ENCODE data around the gene TUFT1. TPM values are rescaled to one million over a fixed set of nuclear protein-coding genes. Genes with fewer than 3 reads are reported as not detected.

TUFT1 gene
- total and polyA plus RNA-seq, 9 of the 15 experiments (the other 6 are each of a cell fraction or from before 2014, with no cell fraction given), result 0.54 to 2.0 (median 1.7) TPM

DNA sequence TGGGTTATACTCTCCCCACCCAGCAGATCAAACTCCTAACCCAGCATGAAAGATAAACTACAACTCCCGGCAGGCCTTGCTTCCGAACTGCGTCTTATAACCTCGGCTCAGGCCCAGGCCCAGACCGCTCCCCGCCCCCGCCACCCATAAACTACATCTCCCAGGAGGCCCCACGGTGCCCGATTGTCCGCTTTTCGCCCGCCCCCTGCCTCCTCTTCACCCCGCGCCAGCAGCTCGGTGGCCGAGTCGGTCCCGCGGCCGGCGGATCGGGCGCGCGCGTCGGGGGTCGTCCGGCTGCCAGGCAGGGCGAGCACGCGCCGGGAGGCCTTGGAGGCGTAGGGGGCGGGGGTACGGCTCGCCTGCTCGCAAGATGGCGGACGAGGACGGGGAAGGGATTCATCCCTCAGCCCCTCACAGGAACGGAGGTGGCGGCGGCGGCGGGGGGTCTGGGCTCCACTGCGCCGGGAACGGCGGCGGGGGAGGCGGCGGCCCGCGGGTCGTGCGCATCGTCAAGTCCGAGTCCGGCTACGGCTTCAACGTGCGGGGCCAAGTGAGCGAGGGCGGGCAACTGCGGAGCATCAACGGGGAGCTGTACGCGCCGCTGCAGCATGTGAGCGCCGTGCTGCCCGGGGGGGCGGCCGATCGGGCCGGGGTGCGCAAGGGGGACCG lies 71.9 kb downstream of the TUFT1 start, which contains the start of gene SNX27:
SNX27 (plus strand) TSS at position 219 of the 669 bp plus-strand sequence; CDS start at position 371, 152 bp downstream.
- FAIRE-seq (peak; percentile 92), DNase-seq (ENCODE audit: extremely low read depth in 1 of 4, low spot score in 3 of 4) (peak; percentile 94 to 96 (median 95)), ATAC-seq (peak; percentile 97)
- no peaks in the 10 kb centered on the region for H3K9me3 ChIP-seq (replicated peaks; ENCODE audit: control insufficient read depth, insufficient read depth, low read depth, low read length)
- H3K9me1 ChIP-seq (ENCODE audit: control insufficient read depth, insufficient read depth, low read length), result no peaks in the 10 kb centered on the region
- ChIA-PET POLR2A (interaction anchor here (0.6 to 1.2 kb wide), 5 partner anchors 9 to 237 kb away, joined by 3 to 5 read pairs (median 4); no protein-coding TSS in a partner anchor), CTCF (ENCODE audit: low intra/inter-chr PET ratio) (no interaction called here)
- peak within 1 kb of the TSS; percentile 82 to 94 for H3K9ac ChIP-seq (ENCODE audit: insufficient read depth in 1 of 2, low read depth in 2 of 2, low read length in 2 of 2)
- H3K4me3 ChIP-seq, result peak within 1 kb of the TSS; percentile 98
- peaks cover 0 to 3% of the 10 kb centered on the region in 2 experiments; a peak in 1 of 5 replicates for H3K27me3 ChIP-seq (ENCODE audit: control insufficient read depth in 2 of 2, insufficient read depth in 2 of 2, low read length in 2 of 2)
- H3K4me1 ChIP-seq (replicated peaks in 1 of 2; ENCODE audit: control insufficient read depth in 2 of 2, insufficient read depth in 2 of 2, low read length in 2 of 2), result peaks cover 16 to 25% of the 10 kb centered on the region in 2 experiments; a peak in 4 of 5 replicates
- H3K27ac ChIP-seq (ENCODE audit: extremely low read depth, low read depth, low read length), result peak within 1 kb of the TSS; percentile 89
- peaks cover 7% of the 10 kb centered on the region; the same call in 1 of the 2 replicates for H4K20me1 ChIP-seq (replicated peaks; ENCODE audit: control insufficient read depth, insufficient read depth, low read length)
- peaks cover 5% of the 10 kb centered on the region; the same call in 1 of the 3 replicates for H3K36me3 ChIP-seq (ENCODE audit: control insufficient read depth, insufficient read depth, low read length)
- intact Hi-C loops (cut with micrococcal nuclease), result no loop called here
- peak within 1 kb of the TSS; percentile 88 for H2AFZ ChIP-seq (ENCODE audit: low read depth, low read length)
- under 1% methylated on average over 27 of the region's 79 CpGs for WGBS (ENCODE audit: insufficient coverage, low coverage, missing lambda C conversion rate)
- peaks cover 22% of the 10 kb centered on the region for H3K79me2 ChIP-seq (ENCODE audit: control insufficient read depth, insufficient read depth, low read length)
- BruUV-seq (replicated peaks), result no TSS peak
- in situ Hi-C loops (cut with MboI), result no loop called here
- peak within 1 kb of the TSS; percentile 91 for H3K4me2 ChIP-seq (ENCODE audit: insufficient read depth, low read length)
- TF ChIP-seq, protein P1, sequence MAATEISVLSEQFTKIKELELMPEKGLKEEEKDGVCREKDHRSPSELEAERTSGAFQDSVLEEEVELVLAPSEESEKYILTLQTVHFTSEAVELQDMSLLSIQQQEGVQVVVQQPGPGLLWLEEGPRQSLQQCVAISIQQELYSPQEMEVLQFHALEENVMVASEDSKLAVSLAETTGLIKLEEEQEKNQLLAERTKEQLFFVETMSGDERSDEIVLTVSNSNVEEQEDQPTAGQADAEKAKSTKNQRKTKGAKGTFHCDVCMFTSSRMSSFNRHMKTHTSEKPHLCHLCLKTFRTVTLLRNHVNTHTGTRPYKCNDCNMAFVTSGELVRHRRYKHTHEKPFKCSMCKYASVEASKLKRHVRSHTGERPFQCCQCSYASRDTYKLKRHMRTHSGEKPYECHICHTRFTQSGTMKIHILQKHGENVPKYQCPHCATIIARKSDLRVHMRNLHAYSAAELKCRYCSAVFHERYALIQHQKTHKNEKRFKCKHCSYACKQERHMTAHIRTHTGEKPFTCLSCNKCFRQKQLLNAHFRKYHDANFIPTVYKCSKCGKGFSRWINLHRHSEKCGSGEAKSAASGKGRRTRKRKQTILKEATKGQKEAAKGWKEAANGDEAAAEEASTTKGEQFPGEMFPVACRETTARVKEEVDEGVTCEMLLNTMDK (IDR thresholded peaks at IDR 0.05; ENCODE audit: borderline replicate concordance, insufficient read depth, low read depth, low read length, poor library complexity, severe bottlenecking), result no peak
- TF ChIP-seq HNRNPK (IDR thresholded peaks at IDR 0.05; ENCODE audit: low read depth, low read length, poor library complexity, severe bottlenecking) (peak; percentile 41), SETDB1 (IDR thresholded peaks at IDR 0.05; ENCODE audit: low read length) (no peak), ASH1L (IDR thresholded peaks at IDR 0.05; ENCODE audit: borderline replicate concordance, low read depth, partially characterized antibody) (no peak), ZNF57 (CRISPR knock-in tag; IDR thresholded peaks at IDR 0.05) (no peak), ZNF431 (CRISPR knock-in tag; IDR thresholded peaks at IDR 0.05) (peak; percentile 67; the same call in 1 of the 2 replicates), TCF7L2 (IDR thresholded peaks at IDR 0.05; ENCODE audit: low read depth, low read length) (0 out of 2 replicates have a peak, but pooled peaks have one; percentile 21), HMG20B (CRISPR knock-in tag; IDR thresholded peaks at IDR 0.05) (no peak), HNRNPL (IDR thresholded peaks at IDR 0.05; ENCODE audit: low read depth, low read length) (0 out of 2 replicates have a peak, but pooled peaks have one; percentile 35)
- TF ChIP-seq, protein P2, sequence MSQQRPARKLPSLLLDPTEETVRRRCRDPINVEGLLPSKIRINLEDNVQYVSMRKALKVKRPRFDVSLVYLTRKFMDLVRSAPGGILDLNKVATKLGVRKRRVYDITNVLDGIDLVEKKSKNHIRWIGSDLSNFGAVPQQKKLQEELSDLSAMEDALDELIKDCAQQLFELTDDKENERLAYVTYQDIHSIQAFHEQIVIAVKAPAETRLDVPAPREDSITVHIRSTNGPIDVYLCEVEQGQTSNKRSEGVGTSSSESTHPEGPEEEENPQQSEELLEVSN (IDR thresholded peaks at IDR 0.05; ENCODE audit: borderline replicate concordance in 1 of 2, extremely low read depth in 1 of 2, insufficient read depth in 1 of 2, insufficient read length in 1 of 2, low read depth in 1 of 2, low read length in 1 of 2, poor library complexity in 1 of 2, severe bottlenecking in 1 of 2), result peak; percentile 50 to 58
- TF ChIP-seq, protein P3, sequence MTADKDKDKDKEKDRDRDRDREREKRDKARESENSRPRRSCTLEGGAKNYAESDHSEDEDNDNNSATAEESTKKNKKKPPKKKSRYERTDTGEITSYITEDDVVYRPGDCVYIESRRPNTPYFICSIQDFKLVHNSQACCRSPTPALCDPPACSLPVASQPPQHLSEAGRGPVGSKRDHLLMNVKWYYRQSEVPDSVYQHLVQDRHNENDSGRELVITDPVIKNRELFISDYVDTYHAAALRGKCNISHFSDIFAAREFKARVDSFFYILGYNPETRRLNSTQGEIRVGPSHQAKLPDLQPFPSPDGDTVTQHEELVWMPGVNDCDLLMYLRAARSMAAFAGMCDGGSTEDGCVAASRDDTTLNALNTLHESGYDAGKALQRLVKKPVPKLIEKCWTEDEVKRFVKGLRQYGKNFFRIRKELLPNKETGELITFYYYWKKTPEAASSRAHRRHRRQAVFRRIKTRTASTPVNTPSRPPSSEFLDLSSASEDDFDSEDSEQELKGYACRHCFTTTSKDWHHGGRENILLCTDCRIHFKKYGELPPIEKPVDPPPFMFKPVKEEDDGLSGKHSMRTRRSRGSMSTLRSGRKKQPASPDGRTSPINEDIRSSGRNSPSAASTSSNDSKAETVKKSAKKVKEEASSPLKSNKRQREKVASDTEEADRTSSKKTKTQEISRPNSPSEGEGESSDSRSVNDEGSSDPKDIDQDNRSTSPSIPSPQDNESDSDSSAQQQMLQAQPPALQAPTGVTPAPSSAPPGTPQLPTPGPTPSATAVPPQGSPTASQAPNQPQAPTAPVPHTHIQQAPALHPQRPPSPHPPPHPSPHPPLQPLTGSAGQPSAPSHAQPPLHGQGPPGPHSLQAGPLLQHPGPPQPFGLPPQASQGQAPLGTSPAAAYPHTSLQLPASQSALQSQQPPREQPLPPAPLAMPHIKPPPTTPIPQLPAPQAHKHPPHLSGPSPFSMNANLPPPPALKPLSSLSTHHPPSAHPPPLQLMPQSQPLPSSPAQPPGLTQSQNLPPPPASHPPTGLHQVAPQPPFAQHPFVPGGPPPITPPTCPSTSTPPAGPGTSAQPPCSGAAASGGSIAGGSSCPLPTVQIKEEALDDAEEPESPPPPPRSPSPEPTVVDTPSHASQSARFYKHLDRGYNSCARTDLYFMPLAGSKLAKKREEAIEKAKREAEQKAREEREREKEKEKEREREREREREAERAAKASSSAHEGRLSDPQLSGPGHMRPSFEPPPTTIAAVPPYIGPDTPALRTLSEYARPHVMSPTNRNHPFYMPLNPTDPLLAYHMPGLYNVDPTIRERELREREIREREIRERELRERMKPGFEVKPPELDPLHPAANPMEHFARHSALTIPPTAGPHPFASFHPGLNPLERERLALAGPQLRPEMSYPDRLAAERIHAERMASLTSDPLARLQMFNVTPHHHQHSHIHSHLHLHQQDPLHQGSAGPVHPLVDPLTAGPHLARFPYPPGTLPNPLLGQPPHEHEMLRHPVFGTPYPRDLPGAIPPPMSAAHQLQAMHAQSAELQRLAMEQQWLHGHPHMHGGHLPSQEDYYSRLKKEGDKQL (CRISPR knock-in tag; IDR thresholded peaks at IDR 0.05; ENCODE audit: borderline replicate concordance), result 0 out of 2 replicates have a peak, but pooled peaks have one; percentile 61

Data from K562 (cell line).